DND-41 (cell line): ENCODE measurements around the gene FAM135A.

Experiments
- EZH2 ChIP-seq: IDR thresholded peaks from 3 replicates; pipeline ENCODE4 v1.6.1; 2012; ENCODE audit warnings: borderline replicate concordance, low read depth, mild to moderate bottlenecking, moderate library complexity, low read length, inconsistent platforms; ENCODE audit not compliant: severe bottlenecking
- TF ChIP-seq, protein P1 (sequence below): IDR thresholded peaks from 2 replicates; pipeline ENCODE4 v1.5.1; 2012; ENCODE audit warnings: borderline replicate concordance, low read length, moderate library complexity, mild to moderate bottlenecking; ENCODE audit not compliant: poor library complexity, severe bottlenecking; ENCODE audit errors: extremely low read depth

DNA sequence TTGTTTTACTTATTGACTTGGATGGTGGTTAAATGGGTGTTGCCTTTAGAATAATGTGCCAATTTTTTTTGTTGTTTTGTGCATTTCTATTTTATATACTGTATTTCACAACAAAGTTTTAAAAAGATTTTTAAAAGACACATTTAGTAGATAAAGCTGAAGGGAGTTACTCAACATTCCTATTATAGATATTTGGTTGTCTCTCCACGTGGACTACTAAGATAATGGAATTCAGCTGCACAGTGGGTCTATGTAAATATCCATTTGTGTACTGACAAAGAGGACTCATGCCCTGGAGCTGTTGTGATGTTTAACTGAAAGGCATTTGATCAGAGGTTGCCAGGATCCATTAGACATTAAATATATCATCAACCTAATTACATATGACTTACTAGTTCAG lies 23.2 kb upstream of the FAM135A start:
- no peak for TF ChIP-seq EZH2
- TF ChIP-seq, protein P1, sequence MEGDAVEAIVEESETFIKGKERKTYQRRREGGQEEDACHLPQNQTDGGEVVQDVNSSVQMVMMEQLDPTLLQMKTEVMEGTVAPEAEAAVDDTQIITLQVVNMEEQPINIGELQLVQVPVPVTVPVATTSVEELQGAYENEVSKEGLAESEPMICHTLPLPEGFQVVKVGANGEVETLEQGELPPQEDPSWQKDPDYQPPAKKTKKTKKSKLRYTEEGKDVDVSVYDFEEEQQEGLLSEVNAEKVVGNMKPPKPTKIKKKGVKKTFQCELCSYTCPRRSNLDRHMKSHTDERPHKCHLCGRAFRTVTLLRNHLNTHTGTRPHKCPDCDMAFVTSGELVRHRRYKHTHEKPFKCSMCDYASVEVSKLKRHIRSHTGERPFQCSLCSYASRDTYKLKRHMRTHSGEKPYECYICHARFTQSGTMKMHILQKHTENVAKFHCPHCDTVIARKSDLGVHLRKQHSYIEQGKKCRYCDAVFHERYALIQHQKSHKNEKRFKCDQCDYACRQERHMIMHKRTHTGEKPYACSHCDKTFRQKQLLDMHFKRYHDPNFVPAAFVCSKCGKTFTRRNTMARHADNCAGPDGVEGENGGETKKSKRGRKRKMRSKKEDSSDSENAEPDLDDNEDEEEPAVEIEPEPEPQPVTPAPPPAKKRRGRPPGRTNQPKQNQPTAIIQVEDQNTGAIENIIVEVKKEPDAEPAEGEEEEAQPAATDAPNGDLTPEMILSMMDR, result no peak
